CD1c-positive myeloid dendritic cell (primary cell): ENCODE data around the gene IFNA17.
"Not testable (repeated sequence)": the region's sequence is repeated elsewhere in the genome, so short reads cannot be mapped to it uniquely, and the experiment has no call there.

Experiments used
- DNase-seq: peaks from one replicate; pipeline ENCODE4 v3.0.0-alpha.2; 2016; ENCODE audit errors: extremely low spot score

IFNA17 gene

GRCh38 chr9:21210782-21211181 lies 17.2 kb downstream of the IFNA17 start:
- not testable (repeated sequence) for DNase-seq

- no peak for DNase-seq
Measured at GRCh38 chr9:21210311-21210710, 17.7 kb downstream of the IFNA17 start.

- DNase-seq = not testable (repeated sequence)
Measured at GRCh38 chr9:21207043-21207442, 21.0 kb downstream of the IFNA17 start, which contains the start of gene IFNA10. Gene IFNA10, minus strand, starts transcription at chr9:21207143. Its CDS starts 46 bp downstream, at chr9:21207097.

GRCh38 chr9:21205204-21205603 lies 22.8 kb downstream of the IFNA17 start:
- DNase-seq = no peak

- not testable (repeated sequence) for DNase-seq
Measured at GRCh38 chr9:21202105-21202504, 25.9 kb downstream of the IFNA17 start, which contains the start of gene IFNA7. Gene IFNA7, minus strand, starts transcription at chr9:21202205. Its CDS starts 40 bp downstream, at chr9:21202165.

- peak; percentile 60 for DNase-seq
Measured at GRCh38 chr9:21194867-21195776, 32.9 kb downstream of the IFNA17 start.

- not testable (repeated sequence) for DNase-seq
Measured at GRCh38 chr9:21187487-21187886, 40.5 kb downstream of the IFNA17 start, which contains the start of gene IFNA4. Gene IFNA4, minus strand, starts transcription at chr9:21187587. Its CDS starts 56 bp downstream, at chr9:21187531.

GRCh38 chr9:21182810-21183736 lies 44.9 kb downstream of the IFNA17 start:
- peak; percentile 61 for DNase-seq
